HepG2 (cell line): ENCODE results near the gene INPP4B. TPM values are rescaled to one million over a fixed set of nuclear protein-coding genes. Genes with fewer than 3 reads are reported as not detected.

Source experiments
- ATAC-seq: fragments of 200-7000 bp; cut with Tn5 transposase; 3 replicates; pipeline ENCODE4 v1.9.1; 2020; ENCODE audit warnings: mild to moderate bottlenecking, moderate library complexity
- BruUV-seq: library from RNA; stranded (reverse); fragments of 400-500 nt; replicated peaks from 2 replicates; lab custom pipeline; 2021; lab: Mats Ljungman, UMichigan
- CTCF ChIA-PET: fragments of 300-600 bp; formaldehyde crosslinking; extraction: SDS; loops from one replicate; lab custom pipeline; 2021; ENCODE audit warnings: low total read pairs, inconsistent platforms, low intra/inter-chr PET ratio; lab: Yijun Ruan, JAX
- POLR2A ChIA-PET: fragments of 350-600 bp; sonication (Branson Sonifier 250); formaldehyde crosslinking; loops from one replicate; lab custom pipeline; 2020; ENCODE audit warnings: antibody characterized with exemption, inconsistent platforms; lab: Yijun Ruan, JAX
- DNase-seq: peaks from one replicate; pipeline ENCODE4 v3.0.0-alpha.2; 2015; ENCODE audit warnings: low spot score
- FAIRE-seq: peaks from 3 replicates; lab custom pipeline; 2011; peaks lifted over from hg19 to GRCh38; lab: Jason Lieb, UNC
- H2AFZ ChIP-seq: one replicate; pipeline ENCODE4 v1.6.1; 2011; ENCODE audit warnings: low read length, inconsistent platforms
- H3K27ac ChIP-seq: fragments of 300-600 bp; 3 replicates; pipeline ENCODE4 v1.8.0; 2011; ENCODE audit warnings: mixed run types, mild to moderate bottlenecking, mixed read lengths, low read length, inconsistent platforms; ENCODE audit not compliant: insufficient read depth; ENCODE audit errors: extremely low read length
- H3K27me3 ChIP-seq, 2 experiments: fragments of 200-600 bp in 1 of 2; 2 replicates in 1 of 2; 3 replicates in 1 of 2; pipeline versions ENCODE4 v1.6.0 to v1.8.0; 2011; ENCODE audit warnings: low read length in 2 of 2, mild to moderate bottlenecking in 2 of 2, moderate library complexity in 2 of 2, inconsistent platforms in 1 of 2; ENCODE audit not compliant: insufficient read depth in 2 of 2, control insufficient read depth in 1 of 2
- H3K36me3 ChIP-seq, 2 experiments: fragments of 200-600 bp in 1 of 2; replicated peaks in 1 of 2; 2 replicates in 1 of 2; 3 replicates in 1 of 2; pipeline versions ENCODE4 v1.5.1 to v1.8.0; 2011; ENCODE audit warnings: low read length in 2 of 2, inconsistent platforms in 1 of 2; ENCODE audit not compliant: insufficient read depth in 2 of 2, control insufficient read depth in 1 of 2
- H3K4me1 ChIP-seq: 2 replicates; pipeline ENCODE4 v1.5.1; 2012; ENCODE audit warnings: low read length, inconsistent platforms; ENCODE audit not compliant: insufficient read depth
- H3K4me2 ChIP-seq: 2 replicates; pipeline ENCODE4 v1.6.0; 2011; ENCODE audit warnings: low read depth, low read length, inconsistent platforms
- H3K4me3 ChIP-seq, 3 experiments: fragments of 200-600 bp in 1 of 3; sonication (generic), shearing (Covaris generic) in 1 of 3; replicated peaks in 1 of 3; 2 replicates each; pipeline ENCODE4 v1.5.1; 2011 to 2016; ENCODE audit warnings: low read length in 3 of 3, inconsistent platforms in 2 of 3, low read depth in 2 of 3, mild to moderate bottlenecking in 2 of 3, control low read depth in 1 of 3, mixed read lengths in 1 of 3; ENCODE audit not compliant: insufficient read depth in 1 of 3
- H3K79me2 ChIP-seq: one replicate; pipeline ENCODE4 v1.6.1; 2011; ENCODE audit warnings: low read length, inconsistent platforms; ENCODE audit not compliant: insufficient read depth
- H3K9ac ChIP-seq: 2 replicates; pipeline ENCODE4 v1.6.0; 2011; ENCODE audit warnings: mild to moderate bottlenecking, low read depth, low read length, inconsistent platforms; ENCODE audit not compliant: insufficient read depth
- H3K9me3 ChIP-seq: 2 replicates; pipeline ENCODE4 v1.5.1; 2012; ENCODE audit warnings: mild to moderate bottlenecking, low read length
- H4K20me1 ChIP-seq: 2 replicates; pipeline ENCODE4 v1.6.0; 2011; ENCODE audit warnings: inconsistent platforms, mild to moderate bottlenecking, low read length, moderate library complexity; ENCODE audit not compliant: insufficient read depth
- ARHGAP35 ChIP-seq: sonication (generic); formaldehyde crosslinking; IDR thresholded peaks from 2 replicates; pipeline ENCODE4 v1.9.0; 2022; ENCODE audit warnings: mild to moderate bottlenecking, inconsistent platforms, moderate library complexity, missing genetic modification reagents, borderline replicate concordance
- E2F5 ChIP-seq: sonication (generic); formaldehyde crosslinking; conservative IDR thresholded peaks from 2 replicates; pipeline ENCODE4 v1.4.0; 2020; ENCODE audit warnings: missing genetic modification reagents
- HNRNPH1 ChIP-seq: fragments of 200-400 bp; formaldehyde crosslinking; optimal IDR thresholded peaks from 2 replicates; pipeline ENCODE3; 2017; ENCODE audit warnings: mild to moderate bottlenecking, low read depth, low read length
- KDM5A ChIP-seq: fragments of 200-600 bp; sonication (generic); IDR thresholded peaks from 2 replicates; pipeline ENCODE4 v1.7.0; 2018; ENCODE audit warnings: antibody characterized with exemption, mild to moderate bottlenecking, low read length, borderline replicate concordance
- MYNN ChIP-seq: sonication (generic); formaldehyde crosslinking; IDR thresholded peaks from 2 replicates; pipeline ENCODE4 v1.4.0; 2020; ENCODE audit warnings: mild to moderate bottlenecking, low read depth, missing genetic modification reagents
- RARG ChIP-seq: sonication (generic); formaldehyde crosslinking; IDR thresholded peaks from 2 replicates; pipeline ENCODE4 v1.4.0; 2020; ENCODE audit warnings: low read depth, mild to moderate bottlenecking, missing genetic modification reagents
- ZNF639 ChIP-seq: conservative IDR thresholded peaks from 2 replicates; pipeline ENCODE4 v1.6.1; 2018; ENCODE audit warnings: missing genetic modification reagents
- ZNF777 ChIP-seq: sonication (generic); formaldehyde crosslinking; IDR thresholded peaks from 2 replicates; pipeline ENCODE4 v1.4.0; 2020; ENCODE audit warnings: missing genetic modification reagents
- in situ Hi-C: cut with HindIII; loops from 2 replicates; pipeline ENCODE4 v1.10.0; 2017; ENCODE audit warnings: low pct_unique_long_range_greater_than_20kb; ENCODE audit not compliant: extremely low pct_ligation_motif_present
- intact Hi-C: fragments of 100-400 bp; cut with micrococcal nuclease; formaldehyde crosslinking; loops from one replicate; pipeline ENCODE4 v1.10.0; 2022; ENCODE audit not compliant: unreplicated experiment
- polyA plus RNA-seq, 8 experiments: library from polyadenylated mRNA; depleted of rRNA in 3 of 8; stranded (reverse) in 7 of 8; unstranded in 1 of 8; fragments of >200 nt; fragmentation: Illumina TruSeq in 4 of 8; extraction: Trizol in 4 of 8; gene quantifications; 2 replicates each; pipeline versions ENCODE4 v1.2.1 to v1.2.3, GENCODE V29; 2011 to 2016; ENCODE audit warnings: low read depth in 4 of 8, missing spikeins in 1 of 8, mixed read lengths in 1 of 8; ENCODE audit not compliant: insufficient read depth in 1 of 8
- total RNA-seq, 5 experiments: library from RNA; depleted of rRNA; stranded (reverse); fragments of >200 nt; fragmentation: Illumina TruSeq; extraction: Trizol; gene quantifications; 2 replicates each; pipeline ENCODE4 v1.2.3, GENCODE V29; 2016; ENCODE audit warnings: low read depth in 1 of 5

Gene INPP4B
- total and polyA plus RNA-seq, 2 of the 13 experiments (the other 11 are each of a cell fraction or from before 2014, with no cell fraction given) = not detected

GRCh38 chr4:142519342-142519741, 326.8 kb downstream of the INPP4B start:
- Histone ChIP-seq H3K27ac (no peak overlapping the region), H3K36me3 (no peaks in the 10 kb centered on the region), H3K4me1 (no peaks in the 10 kb centered on the region)
- no peak for FAIRE-seq
- POLR2A ChIA-PET = no interaction called here
- no peak for TF ChIP-seq KDM5A
- no peak for TF ChIP-seq E2F5
- no peak for TF ChIP-seq ZNF777 (CRISPR knock-in tag)
- TF ChIP-seq HNRNPH1 = no peak
- no peak for TF ChIP-seq RARG (CRISPR knock-in tag)
- TF ChIP-seq ARHGAP35 = no peak
- no peak for TF ChIP-seq MYNN
- no peak for TF ChIP-seq ZNF639 (CRISPR knock-in tag)
- TF ChIP-seq, all 625 proteins: peak for 0
- Histone ChIP-seq H3K4me3 (no peak overlapping the region), H3K9me3 (no peaks in the 10 kb centered on the region), H2AFZ (no peak overlapping the region), H3K79me2 (no peaks in the 10 kb centered on the region), H4K20me1 (no peaks in the 10 kb centered on the region), H3K27me3 (no peaks in the 10 kb centered on the region), H3K9ac (no peak overlapping the region), H3K4me2 (no peak overlapping the region)
- DNase-seq (no peak), ATAC-seq (no peak)
- CTCF ChIA-PET = no interaction called here
- intact Hi-C loops (no loop called here), in situ Hi-C loops (no loop called here)
- no TSS peak for BruUV-seq
